ENCODE results near the gene RRP9.
A peak's percentile ranks its signal among the peaks of the same experiment; 100 is the strongest.

Gene RRP9

GRCh38 chr3:51955175-51955892 lies 13.6 kb upstream of the RRP9 start, which contains the start of gene GPR62:
TSS of gene GPR62 (plus strand) at chr3:51955381. CDS start at chr3:51955653, 272 bp downstream.
- no peak for DNase-seq

DNA sequence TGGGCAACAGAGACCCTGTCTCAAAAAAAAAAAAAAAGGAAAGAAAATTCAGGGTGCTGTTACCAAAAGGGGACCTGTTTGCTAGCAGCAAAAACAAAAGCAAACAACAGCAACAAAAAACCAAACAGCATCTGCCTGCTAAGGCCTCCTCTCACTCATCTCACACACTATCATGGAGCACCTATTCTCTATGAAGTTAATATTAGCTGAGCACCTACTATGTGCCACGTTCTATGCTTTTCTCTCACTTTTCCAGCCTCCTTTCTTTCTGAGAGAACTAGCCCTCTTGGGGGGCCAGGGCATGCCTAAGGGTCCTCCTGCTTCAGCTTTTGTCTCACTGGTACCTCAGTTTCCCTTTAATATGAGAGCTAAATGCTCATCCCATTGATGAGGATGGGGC lies 13.0 kb upstream of the RRP9 start:
- no peak for DNase-seq

GRCh38 chr3:51954105-51954504 lies 12.4 kb upstream of the RRP9 start:
- DNase-seq, result no peak

GRCh38 chr3:51953445-51953844 lies 11.7 kb upstream of the RRP9 start:
- DNase-seq, result no peak

- DNase-seq, result no peak
Measured at GRCh38 chr3:51950899-51951298, 9.2 kb upstream of the RRP9 start.

GRCh38 chr3:51949121-51949520 lies 7.4 kb upstream of the RRP9 start:
- no peak for DNase-seq

DNA sequence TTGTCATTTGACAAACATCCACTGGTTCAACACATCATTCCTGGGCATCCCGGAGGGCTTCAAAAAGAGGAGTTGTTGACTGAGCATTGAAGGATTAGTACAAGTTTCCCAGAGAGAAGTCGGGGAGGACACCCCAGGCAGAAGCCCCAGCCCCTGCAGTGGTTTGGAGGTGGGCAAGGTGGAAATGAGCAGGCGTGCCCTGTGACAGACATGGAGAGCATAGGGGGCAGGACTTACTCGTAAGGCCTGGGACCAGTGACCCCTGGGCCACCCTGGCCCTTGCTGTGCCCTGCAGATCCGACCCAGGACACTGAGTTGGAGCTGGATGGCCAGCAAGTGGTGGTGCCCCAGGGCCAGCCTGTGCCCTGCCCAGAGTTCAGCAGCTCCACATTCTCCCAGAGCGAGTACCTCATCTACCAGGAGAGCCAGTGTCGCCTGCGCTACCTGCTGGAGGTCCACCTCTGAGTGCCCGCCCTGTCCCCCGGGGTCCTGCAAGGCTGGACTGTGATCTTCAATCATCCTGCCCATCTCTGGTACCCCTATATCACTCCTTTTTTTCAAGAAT lies 6.4 kb upstream of the RRP9 start:
- no peak for DNase-seq

DNA sequence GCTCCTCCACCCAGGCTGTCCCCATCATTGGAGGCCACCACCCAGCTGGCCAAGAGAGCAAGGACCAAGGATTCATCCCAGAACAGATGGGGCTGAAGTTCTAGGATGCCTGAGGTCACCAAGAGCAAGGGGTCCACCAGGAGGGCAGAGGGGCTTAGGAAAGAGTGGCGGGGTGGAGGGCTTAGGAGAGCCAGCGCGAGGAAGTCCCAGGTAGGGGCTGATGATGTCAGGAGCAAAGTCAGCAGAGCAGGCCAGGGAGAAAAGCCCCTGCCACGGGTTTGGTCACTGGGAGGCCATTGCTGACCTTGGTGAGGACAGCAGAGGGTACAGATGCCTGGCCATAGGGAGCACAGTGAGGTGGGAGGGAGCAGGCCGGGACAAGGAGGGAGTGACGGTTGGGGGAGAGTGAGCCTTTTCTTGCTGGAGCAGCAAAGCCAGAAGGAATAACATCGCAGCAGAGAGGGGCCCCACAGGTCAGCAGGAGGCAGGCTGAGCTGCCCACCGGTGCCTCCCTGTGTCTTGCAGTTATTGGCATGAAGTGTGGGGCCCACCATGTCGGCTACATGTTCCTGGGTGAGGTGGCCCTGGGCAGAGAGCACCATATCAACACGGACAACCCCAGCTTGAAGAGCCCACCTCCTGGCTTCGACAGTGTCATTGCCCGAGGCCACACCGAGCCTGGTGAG lies 5.7 kb upstream of the RRP9 start:
- DNase-seq, result no peak

DNA sequence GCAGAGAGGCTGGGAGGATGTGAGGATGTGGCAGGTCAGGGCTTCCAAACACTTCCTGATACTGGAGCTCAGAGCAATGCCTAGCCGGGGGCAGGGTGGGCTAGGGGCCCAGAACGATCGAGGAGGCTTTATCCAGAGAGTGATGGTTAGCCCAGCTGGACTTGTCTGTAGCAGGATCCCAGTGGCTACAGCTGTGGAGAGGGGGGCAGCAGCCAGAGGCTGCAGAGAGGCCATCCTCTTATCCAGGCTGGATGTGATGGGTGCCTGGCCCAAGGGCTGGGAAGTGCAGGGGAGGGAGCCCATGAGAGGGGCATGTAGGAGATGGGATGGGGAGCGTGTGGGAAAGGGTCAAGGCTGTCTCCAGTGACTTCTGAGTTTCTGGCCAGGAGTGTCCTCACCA lies 5.1 kb upstream of the RRP9 start:
- DNase-seq, result no peak

DNA sequence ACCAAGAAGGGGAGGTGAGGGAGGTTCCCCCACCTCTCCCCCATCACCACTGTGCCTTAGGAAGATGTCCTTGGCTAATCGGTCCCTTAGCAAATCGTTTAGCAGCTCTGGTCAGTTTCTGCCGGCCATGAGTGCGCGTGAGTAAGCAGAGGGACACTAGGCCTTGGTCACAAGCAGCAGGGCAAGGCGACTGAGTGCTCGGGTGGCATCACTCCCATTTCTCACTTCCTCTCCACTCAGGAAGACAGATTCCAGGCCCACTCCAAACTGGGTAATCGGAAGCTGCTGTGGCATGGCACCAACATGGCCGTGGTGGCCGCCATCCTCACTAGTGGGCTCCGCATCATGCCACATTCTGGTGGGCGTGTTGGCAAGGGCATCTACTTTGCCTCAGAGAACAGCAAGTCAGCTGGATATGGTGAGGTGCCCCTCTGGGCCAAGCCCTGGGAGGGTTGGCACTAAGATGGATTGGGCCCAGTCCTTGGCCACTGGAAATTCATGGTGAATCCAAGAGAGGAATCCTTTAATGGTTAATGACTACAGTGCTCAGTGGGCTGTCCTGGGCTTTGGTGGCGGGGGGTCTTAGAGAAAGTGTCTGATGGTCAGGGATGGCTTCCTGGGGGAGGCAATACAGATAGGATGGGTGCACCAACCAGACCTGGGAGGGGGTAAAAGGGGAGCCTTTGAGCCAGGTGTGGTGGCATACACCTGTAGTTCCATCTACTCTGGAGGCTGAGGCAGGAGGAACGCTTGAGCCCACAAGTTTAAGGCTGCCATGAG lies 4.4 kb upstream of the RRP9 start:
- no peak for DNase-seq

GRCh38 chr3:51945031-51945840 lies 3.5 kb upstream of the RRP9 start:
- DNase-seq, result no peak

DNA sequence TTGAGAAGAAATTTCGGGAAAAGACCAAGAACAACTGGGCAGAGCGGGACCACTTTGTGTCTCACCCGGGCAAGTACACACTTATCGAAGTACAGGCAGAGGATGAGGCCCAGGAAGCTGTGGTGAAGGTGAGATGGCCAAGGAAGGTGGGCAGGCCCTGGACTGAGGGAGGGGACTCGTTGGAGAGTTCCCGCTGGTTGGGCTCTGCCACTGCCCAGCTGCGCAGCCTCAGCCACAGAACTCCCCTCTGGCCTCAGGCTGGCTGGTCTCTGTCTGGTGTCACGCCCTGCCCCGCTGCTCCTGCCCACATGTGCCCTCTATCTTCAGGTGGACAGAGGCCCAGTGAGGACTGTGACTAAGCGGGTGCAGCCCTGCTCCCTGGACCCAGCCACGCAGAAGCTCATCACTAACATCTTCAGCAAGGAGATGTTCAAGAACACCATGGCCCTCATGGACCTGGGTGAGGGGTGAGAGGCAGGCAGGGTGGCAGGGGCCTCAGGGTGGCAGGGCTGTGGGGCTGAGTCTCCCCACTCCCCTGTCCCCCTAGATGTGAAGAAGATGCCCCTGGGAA lies 2.8 kb upstream of the RRP9 start:
- no peak for DNase-seq

GRCh38 chr3:51943451-51944391 lies 2.0 kb upstream of the RRP9 start:
- no peak for DNase-seq

DNA sequence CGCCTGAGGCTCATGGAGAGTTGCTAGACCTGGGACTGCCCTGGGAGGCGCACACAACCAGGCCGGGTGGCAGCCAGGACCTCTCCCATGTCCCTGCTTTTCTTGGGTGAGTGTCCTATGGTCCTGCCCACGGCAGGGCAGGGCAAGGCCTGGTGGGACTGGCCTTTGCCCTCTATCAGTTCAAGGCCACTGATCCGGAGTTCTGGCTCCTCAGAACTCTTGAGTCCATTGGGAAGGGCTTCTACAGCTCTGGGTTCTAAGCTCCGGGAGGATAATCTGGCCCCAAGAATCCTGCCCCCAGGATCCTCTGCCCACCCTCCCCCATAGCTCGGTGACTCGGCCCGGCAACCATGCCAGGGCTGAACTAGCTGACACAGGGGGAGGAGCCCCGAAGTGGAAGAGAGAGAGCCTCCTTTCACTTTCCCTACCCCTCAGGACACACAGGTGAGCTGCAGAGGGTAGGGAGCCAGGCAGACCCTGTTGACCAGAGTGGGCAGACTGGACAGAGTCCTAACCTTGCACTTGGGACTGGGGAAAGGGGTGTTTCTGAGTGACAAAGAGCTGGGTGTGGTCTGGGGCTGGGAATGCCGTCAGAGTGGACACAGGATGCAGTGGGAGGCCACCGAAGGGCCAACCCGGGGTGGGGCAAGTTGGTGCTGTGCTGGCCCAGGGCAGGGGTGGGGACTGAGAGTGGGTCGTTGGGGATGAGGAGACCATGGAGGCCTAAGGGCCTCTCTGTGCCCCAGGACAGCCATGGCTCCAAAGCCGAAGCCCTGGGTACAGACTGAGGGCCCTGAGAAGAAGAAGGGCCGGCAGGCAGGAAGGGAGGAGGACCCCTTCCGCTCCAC lies 1.1 kb upstream of the RRP9 start:
- peak in 1 of 2 donors; percentile 16 for DNase-seq

DNA sequence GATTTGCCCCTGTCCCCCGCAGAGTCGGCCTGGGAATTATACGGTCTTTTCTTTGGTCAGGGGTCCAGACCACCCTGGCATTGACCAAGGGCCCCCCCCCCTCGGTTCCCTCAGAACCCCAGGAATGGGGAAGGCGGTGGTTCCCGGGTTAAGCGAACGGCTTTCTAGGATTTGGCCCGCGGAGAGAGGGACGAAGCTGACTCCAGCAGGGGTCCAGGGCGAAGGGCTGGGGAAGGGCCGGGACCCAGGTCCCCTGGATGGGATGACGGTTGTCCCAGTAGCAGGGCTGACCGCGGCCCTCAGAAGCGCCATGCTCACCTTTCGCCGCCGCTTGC lies 274 bp downstream of the RRP9 start:
- no peak for DNase-seq

DNA sequence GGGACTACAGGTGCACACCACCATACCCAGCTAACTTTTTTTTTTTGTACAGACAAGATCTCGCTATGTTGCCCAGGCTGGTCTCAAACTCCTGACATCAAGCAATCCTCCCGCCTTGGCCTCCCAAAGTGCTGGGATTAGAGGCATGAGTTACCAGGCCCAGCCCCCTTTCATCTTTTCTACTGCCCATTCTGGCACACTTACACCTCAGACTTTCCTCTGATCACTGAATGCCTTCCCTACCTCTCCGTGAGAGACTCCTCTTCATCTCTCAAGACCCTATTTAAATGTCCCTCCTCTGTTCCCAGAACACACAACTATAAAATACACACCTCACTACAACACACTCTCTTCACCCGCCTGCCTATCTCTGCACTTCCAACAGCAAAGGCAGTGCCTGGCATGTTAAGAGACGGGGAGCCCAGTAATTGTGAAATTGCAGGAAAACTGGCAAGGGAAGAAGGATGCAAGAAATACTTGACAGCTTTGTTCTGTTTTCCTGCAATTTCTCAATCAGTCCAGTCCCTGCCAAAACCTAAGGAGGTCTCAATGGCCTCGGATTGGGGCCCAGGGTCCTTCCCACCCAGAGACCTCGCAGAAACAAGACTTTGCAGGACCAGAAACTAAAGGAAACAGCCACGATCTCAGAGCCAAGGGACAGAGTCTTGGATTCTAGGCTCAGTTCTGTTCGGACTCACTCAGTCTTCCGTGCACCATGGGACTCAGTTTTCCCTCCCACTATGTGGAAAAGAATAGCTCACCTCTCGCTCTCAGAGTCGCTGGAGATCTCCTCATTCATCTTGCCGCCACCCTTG lies 849 bp downstream of the RRP9 start:
- no peak for DNase-seq

DNA sequence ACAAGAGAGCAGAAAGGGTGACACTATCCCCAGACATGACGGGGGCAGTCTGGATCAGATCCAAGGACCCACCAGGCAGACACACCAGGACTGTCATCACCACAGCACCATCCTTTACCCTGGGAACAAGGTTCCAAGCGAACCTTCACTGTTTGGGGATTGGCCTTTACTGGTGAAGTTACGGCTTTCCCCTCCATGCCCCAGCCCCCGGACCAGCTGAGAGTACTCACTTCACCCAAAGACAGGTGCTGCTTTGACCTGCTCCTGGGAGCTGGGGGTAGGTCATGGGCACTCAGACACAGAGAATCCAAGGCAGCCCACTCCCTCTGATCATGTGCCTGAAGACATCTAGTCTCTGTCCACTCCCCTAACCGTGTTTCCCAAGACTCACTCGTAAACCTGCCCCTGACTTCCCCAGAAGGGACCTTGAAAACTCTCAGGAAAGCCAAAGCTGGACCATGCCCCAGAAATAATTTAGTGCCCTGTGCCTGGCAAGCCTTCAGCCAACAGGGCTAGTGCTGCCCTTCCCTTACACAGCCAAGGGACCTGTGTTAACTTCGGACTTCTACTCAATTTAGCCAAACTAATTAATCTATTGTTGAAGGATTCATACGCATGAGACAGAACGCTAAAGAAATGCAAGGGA lies 2.8 kb downstream of the RRP9 start:
- no peak for DNase-seq

DNA sequence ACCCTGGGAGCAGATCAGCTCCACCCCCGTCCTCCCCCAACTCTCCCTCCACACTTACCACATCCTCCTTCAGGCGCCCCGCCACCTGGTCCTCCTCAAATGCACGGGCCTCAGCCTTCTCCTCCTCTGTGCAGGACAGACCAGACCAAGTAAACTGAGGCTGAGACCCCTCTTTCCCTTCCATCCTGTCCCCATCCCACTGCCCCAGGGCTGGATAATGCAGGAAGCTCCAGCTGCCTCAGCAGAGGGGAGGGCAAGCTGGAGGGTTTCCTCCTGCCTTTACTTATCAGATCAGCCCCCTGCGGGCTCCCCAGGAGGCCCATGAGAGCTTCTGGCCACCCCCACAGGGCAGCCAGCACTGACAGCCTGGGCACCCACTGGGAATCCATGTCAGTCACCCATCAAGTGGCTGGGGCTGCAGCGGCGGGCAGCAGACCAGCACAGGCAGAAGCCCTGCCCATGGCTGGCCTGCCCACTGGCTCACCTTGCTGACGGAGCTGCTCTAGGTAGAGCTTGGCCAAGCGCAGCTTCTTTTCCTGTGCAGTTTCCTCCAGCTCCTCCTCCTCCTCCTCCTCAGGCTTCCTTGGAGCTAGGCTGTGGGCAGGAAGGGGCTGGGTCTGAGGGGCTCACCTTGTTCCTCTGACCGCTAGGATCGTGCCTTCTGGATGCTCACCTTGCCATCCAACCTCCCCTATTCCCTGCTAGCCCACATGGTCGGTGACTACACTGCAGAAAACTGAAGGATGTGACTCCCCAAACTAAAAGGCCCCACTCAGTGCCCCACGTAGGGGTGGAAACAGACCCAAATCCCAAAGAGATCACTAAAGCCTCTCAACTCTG lies 3.9 kb downstream of the RRP9 start:
- no peak for DNase-seq

All from bone marrow (tissue), 2 donors.